DOHH2 (cell line): Measurements from ENCODE around the gene PDE7B.

Experiments
- H3F3A ChIP-seq: fragments of 200-600 bp; sonication (generic), shearing (Covaris generic); 2 replicates; pipeline ENCODE4 v1.6.0; 2016; ENCODE audit warnings: antibody characterized with exemption, mild to moderate bottlenecking; ENCODE audit not compliant: control insufficient read depth, insufficient read depth
- H3K27ac ChIP-seq: fragments of 200-600 bp; sonication (generic); 2 replicates; pipeline ENCODE4 v1.5.1; 2014; ENCODE audit warnings: low read depth, mild to moderate bottlenecking, low read length, moderate library complexity
- H3K27me3 ChIP-seq: fragments of 200-600 bp; sonication (generic); 2 replicates; pipeline ENCODE4 v1.6.1; 2014; ENCODE audit warnings: mild to moderate bottlenecking, low read length, mixed read lengths; ENCODE audit not compliant: control insufficient read depth
- H3K36me3 ChIP-seq: fragments of 200-600 bp; sonication (generic); 2 replicates; pipeline ENCODE4 v1.6.1; 2014; ENCODE audit warnings: mild to moderate bottlenecking, low read length, moderate library complexity, mixed read lengths; ENCODE audit not compliant: control insufficient read depth
- H3K4me1 ChIP-seq: fragments of 200-600 bp; sonication (generic); 2 replicates; pipeline ENCODE4 v1.6.1; 2014; ENCODE audit warnings: mild to moderate bottlenecking, low read length, mixed read lengths; ENCODE audit not compliant: control insufficient read depth
- H3K4me2 ChIP-seq: fragments of 200-600 bp; sonication (generic); 2 replicates; pipeline ENCODE4 v1.6.0; 2014; ENCODE audit warnings: mild to moderate bottlenecking, low read length, moderate library complexity
- H3K4me3 ChIP-seq: fragments of 200-600 bp; sonication (generic); 2 replicates; pipeline ENCODE4 v1.5.1; 2014; ENCODE audit warnings: mild to moderate bottlenecking, low read length, mixed read lengths
- H3K79me2 ChIP-seq: fragments of 200-600 bp; sonication (generic); 2 replicates; pipeline ENCODE4 v1.6.1; 2014; ENCODE audit warnings: mild to moderate bottlenecking, low read length, mixed read lengths; ENCODE audit not compliant: control insufficient read depth
- H3K9me2 ChIP-seq: fragments of 200-600 bp; sonication (generic); replicated peaks from 2 replicates; pipeline ENCODE4 v1.6.1; 2014; ENCODE audit warnings: mild to moderate bottlenecking, low read length, mixed read lengths; ENCODE audit not compliant: control insufficient read depth
- H3K9me3 ChIP-seq: fragments of 200-600 bp; sonication (generic); 2 replicates; pipeline ENCODE4 v1.6.1; 2014; ENCODE audit warnings: antibody characterized with exemption, low read length, mixed read lengths; ENCODE audit not compliant: control insufficient read depth, insufficient read depth
- H4K20me1 ChIP-seq: fragments of 200-600 bp; sonication (generic); 2 replicates; pipeline ENCODE4 v1.6.0; 2014; ENCODE audit warnings: low read depth, mild to moderate bottlenecking, antibody characterized with exemption, low read length, moderate library complexity; ENCODE audit not compliant: control insufficient read depth, insufficient read depth
- CTCF ChIP-seq: fragments of 200-600 bp; sonication (generic); IDR thresholded peaks from one replicate; pipeline ENCODE4 v1.5.1; 2014; ENCODE audit warnings: antibody characterized with exemption, mild to moderate bottlenecking, low read depth, low read length; ENCODE audit not compliant: poor library complexity, severe bottlenecking
- EZH2phosphoT487 ChIP-seq: fragments of 200-600 bp; sonication (generic); IDR thresholded peaks from 2 replicates; pipeline ENCODE4 v1.6.1; 2017; ENCODE audit warnings: borderline replicate concordance, mild to moderate bottlenecking, antibody characterized with exemption, low read length, moderate library complexity, mixed read lengths

The PDE7B gene

DNA sequence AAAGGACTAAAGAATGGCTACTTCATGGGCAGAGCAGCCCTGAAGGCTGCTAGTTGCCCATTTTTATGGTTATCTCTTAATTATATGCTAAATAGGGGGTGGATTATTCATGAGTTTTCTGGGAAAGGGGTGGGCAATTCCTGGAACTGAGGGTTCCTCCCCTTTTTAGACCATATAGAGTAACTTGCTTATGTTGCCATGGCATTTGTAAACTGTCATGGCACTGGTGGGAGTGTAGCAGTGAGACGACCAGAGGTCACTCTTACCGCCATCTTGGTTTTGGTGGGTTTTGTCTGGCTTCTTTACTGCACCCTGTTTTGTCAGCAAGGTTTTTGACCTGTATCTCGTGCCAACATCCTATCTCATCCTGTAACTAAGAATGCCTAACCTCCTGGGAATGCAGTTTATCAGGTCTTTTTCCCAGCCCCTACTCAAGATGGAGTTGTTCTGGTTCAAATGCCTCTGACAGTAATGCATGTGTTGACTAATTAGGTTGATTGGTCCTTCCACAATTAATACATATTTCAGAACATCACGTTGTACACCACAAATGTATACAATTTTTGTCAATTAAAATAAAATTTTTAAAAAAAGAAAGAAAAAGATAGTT lies 139.5 kb downstream of the PDE7B start:
- Histone ChIP-seq H3K9me3 (no peaks in the 10 kb centered on the region), H3K27ac (no peak overlapping the region), H3K4me2 (no peak overlapping the region), H3K4me1 (no peaks in the 10 kb centered on the region), H3K9me2 (no peaks in the 10 kb centered on the region), H3K36me3 (no peaks in the 10 kb centered on the region), H3F3A (no peaks in the 10 kb centered on the region), H3K4me3 (no peak overlapping the region), H3K27me3 (0 out of 2 replicates have a peak, but pooled peaks cover 4% of the 10 kb centered on the region), H3K79me2 (no peaks in the 10 kb centered on the region), H4K20me1 (no peaks in the 10 kb centered on the region)
- TF ChIP-seq EZH2phosphoT487 = no peak
- no peak for TF ChIP-seq CTCF

DNA sequence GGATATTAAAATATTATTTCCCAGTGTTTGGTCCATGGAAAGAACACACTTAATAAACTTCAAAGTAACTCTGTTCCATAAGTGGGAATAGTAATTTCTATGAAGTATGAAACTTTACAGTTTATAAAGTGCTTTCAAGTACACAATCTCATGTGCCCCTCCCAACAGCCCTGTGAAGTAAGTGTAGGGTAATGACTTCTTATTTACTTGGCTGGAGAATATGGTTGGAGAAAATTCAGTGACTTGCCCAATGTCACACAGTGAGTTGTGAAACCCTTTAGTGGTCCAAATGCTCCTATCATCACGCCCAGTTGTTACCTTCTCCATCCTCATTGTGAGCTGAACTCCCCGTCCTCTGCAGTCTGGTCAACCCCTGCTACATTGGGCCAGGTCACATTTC lies 141.2 kb downstream of the PDE7B start:
- no peak for TF ChIP-seq CTCF
- no peak for TF ChIP-seq EZH2phosphoT487
- Histone ChIP-seq H3K4me3 (no peak overlapping the region), H3K27ac (no peak overlapping the region), H3F3A (no peaks in the 10 kb centered on the region), H3K27me3 (0 out of 2 replicates have a peak, but pooled peaks cover 4% of the 10 kb centered on the region), H3K4me2 (no peak overlapping the region), H3K36me3 (no peaks in the 10 kb centered on the region), H3K79me2 (no peaks in the 10 kb centered on the region), H3K9me3 (no peaks in the 10 kb centered on the region), H4K20me1 (no peaks in the 10 kb centered on the region), H3K4me1 (no peaks in the 10 kb centered on the region), H3K9me2 (no peaks in the 10 kb centered on the region)

GRCh38 chr6:135993361-135993760 lies 141.9 kb downstream of the PDE7B start:
- H3K4me2 ChIP-seq = no peak overlapping the region
- peak overlapping the region; percentile 24; the same call in 1 of the 2 replicates for H3K27ac ChIP-seq
- no peaks in the 10 kb centered on the region for H3K36me3 ChIP-seq
- no peaks in the 10 kb centered on the region for H4K20me1 ChIP-seq
- H3K79me2 ChIP-seq = no peaks in the 10 kb centered on the region
- no peaks in the 10 kb centered on the region for H3K9me2 ChIP-seq
- H3K4me3 ChIP-seq = no peak overlapping the region
- no peaks in the 10 kb centered on the region for H3K4me1 ChIP-seq
- TF ChIP-seq CTCF = no peak
- no peak for TF ChIP-seq EZH2phosphoT487
- H3K27me3 ChIP-seq = 0 out of 2 replicates have a peak, but pooled peaks cover 4% of the 10 kb centered on the region
- H3F3A ChIP-seq = no peaks in the 10 kb centered on the region
- no peaks in the 10 kb centered on the region for H3K9me3 ChIP-seq
